Fibroblast of skin of abdomen (primary cell): ENCODE measurements around the gene PHETA1.

Experiments
- DNase-seq: peaks from one replicate; pipeline ENCODE4 v3.0.0-alpha.2; 2013

Gene PHETA1

GRCh38 chr12:111319600-111320257 is 49.2 kb downstream of the PHETA1 start:
- no peak for DNase-seq

GRCh38 chr12:111318450-111318849 is 50.4 kb downstream of the PHETA1 start:
- DNase-seq: no peak

GRCh38 chr12:111316671-111317070 is 52.2 kb downstream of the PHETA1 start:
- no peak for DNase-seq

DNA sequence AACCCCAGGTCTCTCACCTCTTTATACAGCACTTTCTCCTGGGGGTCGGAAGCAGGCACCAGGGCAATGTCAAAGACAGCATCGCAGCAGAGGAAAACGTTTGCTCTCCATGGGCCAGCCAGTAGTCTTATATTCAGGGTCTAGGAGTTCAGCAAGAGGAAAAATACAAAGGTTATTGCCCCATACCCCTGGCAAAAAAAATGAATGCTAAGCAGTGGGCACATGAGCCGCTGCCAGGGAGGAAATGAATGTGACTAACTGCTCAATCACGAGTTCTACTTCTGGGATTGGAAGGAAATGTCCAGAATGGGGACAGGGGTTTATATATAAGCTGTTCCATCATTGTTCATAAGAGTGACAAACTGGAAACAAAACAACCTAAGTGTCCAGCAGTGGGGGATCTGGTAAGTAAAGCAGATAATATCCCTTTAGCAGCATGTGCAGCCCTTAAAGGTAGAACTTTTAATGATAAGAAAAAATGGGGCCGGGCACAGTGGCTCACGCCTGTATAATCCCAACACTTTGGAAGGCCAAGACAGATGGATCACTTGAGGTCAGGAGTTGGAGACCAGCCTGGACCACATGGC is 53.8 kb downstream of the PHETA1 start:
- no peak for DNase-seq

- peak; percentile 53 for DNase-seq
Observed at GRCh38 chr12:111313833-111314259, 55.0 kb downstream of the PHETA1 start.

GRCh38 chr12:111312708-111313107 is 56.2 kb downstream of the PHETA1 start:
- no peak for DNase-seq

DNA sequence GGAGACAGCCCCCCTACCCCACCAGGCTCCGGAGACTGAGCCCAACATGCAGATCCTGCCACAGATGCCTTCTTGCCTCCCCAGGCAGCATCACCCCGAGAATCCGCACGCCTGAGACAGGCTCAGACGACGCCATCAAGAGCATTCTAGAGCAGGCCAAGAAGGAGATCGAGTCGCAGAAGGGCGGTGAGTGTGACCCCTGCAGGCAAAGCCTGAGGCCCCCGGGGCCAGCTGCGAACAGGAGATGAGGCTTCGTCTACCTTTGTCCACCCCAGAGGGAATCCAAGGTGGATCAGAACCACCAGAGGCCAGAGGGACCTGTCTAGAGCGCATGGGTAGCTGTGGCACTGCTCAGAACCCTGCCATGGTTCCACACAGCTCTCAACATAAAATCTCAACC is 56.9 kb downstream of the PHETA1 start:
- no peak for DNase-seq

DNA sequence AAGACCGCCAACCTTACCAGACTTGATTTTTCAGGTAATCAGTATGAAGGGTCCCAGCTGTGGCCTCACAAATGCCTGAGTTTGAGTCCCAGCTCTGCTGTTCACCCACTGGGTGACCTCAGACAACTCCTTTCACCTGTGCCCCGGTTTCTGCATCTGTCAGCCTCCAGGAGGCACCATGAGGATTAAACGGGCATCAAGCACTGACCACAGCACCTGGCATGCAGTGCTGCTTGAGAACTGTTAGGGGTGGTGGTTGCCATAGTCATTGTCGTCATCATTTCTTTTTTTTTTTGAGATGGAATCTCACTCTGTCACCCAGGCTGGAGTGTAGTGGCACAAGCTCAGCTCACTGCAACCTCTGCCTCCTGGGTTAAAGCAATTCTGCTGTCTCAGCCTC is 57.9 kb downstream of the PHETA1 start:
- DNase-seq: no peak
